ENCODE results near the gene MAN1A2.
A peak's percentile ranks its signal among the peaks of the same experiment; 100 is the strongest.
"Not testable (repeated sequence)": the region's sequence is repeated elsewhere in the genome, so short reads cannot be mapped to it uniquely, and the experiment has no call there.

Gene MAN1A2

DNA sequence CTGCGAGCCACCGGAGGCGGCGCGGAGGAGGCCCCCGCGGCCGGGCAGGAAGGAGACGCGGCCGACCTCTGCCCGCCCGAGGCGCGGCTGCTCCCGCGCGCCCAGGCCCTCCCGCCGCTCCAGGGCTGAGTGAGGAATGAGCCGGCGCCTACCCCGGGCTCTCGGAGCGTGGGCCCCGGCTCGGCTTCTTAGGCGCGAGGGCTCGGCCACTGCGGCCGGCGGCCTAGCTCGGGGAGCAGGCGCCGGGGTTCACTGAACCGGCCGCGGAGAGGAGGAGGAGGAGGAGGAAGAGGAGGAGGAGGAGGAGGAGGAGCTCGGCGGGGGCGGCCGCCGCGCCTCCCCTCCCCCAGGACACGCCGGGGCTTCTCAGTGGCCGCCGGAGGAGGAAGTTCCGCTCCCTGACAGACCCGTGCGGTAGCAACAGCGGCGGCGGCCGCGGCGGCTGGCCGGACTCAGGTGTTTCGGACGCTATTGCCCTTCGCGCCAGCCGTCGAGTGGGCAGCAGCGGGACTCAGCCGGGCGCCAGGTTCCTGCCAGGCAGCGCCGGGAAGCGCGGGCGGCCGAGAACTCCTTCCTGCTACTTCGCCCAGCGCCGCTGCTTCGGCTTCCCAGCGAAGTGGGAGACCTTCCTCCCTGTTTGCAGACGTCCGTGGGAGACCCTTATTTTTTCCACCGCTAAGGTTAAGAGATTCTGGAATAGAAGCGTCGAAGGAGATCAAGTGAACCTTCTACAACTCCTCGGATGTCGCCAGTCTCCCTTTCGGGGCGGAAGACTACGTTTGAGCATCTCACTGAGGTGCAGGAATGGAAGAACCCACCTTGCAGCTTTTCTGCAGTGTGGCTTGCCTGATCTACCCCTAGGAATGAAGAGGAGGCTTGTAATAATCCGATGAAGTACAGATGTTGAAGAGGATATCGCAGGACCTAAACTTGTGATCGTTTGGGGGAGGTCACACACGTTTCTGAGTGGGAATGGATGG is at the start of gene MAN1A2:
TSS of gene MAN1A2 (plus strand) at position 404 of the 980 bp plus-strand sequence. CDS start 735 bp downstream, outside the sequence.
- peak; percentile 56 to 60 for DNase-seq (ENCODE audit: low read depth in 2 of 2)

- DNase-seq (ENCODE audit: low read depth in 2 of 2), result no peak
Measured at GRCh38 chr1:117318011-117318410, 49.2 kb upstream of the MAN1A2 start.

DNA sequence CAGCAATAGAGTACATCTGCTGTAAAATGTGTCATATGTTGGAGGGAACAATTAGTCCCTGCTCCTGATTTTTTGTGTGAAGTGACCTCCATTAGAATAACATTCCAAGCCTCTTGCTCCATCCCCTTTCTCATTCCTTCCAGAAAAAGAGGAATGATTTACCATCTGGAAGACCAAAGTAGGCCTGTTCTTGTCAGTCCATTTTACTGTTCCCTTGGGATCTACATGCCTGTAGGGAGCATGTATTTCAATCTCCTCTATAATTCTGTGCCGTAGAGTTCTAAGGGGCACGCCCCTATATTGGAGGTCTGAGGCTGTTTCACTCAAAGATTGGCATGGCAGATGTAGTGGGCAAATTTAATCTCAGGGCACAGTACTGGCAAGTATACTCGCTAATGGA is 48.8 kb upstream of the MAN1A2 start:
- no peak for DNase-seq (ENCODE audit: low read depth in 2 of 2)

- no peak for DNase-seq (ENCODE audit: low read depth in 2 of 2)
Measured at GRCh38 chr1:117320515-117320914, 46.7 kb upstream of the MAN1A2 start.

DNA sequence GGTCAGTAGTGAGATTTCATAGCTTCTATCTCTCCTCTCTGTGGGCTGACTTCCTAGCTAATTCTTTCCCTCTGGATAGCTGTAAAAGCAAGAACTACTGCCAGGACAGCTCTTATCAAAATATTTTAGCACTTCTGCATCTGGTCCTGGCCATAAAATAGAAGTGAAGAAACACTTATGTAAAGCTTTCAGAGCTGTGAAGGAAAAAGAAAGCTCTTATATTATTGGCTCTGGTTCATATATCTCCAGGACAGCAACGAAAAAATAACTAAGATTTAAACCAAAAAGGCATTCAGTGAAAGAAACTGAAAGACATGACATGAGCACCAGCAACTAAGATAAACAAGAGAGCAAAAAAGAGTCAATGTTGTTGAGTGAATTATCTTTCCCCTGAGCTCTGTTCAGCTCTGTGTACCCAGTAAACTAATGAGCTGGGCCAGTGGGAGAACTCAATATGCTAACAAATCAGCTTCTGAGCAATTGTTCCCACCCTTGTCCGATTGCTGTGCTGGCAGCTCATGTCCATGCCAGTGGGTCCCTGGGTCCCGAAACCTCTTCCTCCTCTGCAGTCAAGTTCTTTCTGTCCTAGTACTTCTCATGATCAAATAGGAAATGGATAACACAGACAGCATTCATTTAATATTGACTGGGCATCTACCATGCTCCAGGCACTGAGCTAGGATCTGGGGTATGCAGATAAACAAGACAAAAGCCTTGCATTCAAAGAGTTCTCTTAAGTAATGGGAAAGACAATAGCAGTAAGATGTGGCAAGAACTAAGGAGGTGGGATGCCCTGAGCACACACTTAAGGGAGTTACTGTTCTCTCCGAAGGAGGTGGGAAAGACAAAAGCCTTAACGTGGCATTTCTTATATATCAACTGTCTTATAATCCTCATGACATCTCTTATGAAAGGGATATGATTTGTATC is 45.3 kb upstream of the MAN1A2 start:
- no peak for DNase-seq (ENCODE audit: low read depth in 2 of 2)

- no peak for DNase-seq (ENCODE audit: low read depth in 2 of 2)
Measured at GRCh38 chr1:117324357-117324756, 42.9 kb upstream of the MAN1A2 start.

DNA sequence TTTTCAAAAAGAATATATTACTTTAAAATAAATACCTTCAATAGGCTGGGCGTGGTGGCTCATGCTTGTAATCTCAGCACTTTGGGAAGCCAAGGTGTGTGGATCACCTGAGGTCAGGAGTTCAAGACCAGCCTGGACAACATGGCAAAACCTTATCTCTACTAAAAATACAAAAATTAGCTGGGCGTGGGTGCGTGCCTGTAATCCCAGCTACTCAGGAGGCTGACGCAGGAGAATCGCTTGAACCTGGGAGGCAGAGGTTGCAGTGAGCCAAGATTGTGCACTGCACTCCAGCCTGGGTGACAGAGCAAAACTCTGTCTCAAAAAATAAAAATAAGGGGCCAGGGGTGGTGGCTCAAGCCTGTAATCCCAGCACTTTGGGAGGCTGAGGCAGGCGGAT is 41.2 kb upstream of the MAN1A2 start:
- not testable (repeated sequence) for DNase-seq (ENCODE audit: low read depth in 2 of 2)

DNA sequence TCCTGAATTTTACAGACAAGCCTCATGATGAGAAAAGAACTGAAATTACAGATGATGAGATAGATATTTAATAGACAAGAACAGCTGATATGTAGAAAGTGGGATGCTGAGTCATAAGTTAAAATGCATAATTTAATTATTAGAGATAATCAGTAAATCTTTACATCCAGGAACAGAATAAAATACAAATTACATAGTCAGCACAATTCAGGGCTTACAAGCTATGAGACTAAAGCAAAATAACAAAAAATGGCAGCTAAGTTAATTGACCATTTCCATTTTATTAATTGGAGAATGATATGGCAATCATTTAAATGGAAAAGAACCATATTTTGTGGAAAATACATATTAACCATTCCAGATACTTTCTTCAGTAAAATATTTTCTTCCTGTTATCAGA is 40.2 kb upstream of the MAN1A2 start:
- no peak for DNase-seq (ENCODE audit: low read depth in 2 of 2)

- DNase-seq (ENCODE audit: low read depth in 2 of 2), result no peak
Measured at GRCh38 chr1:117335376-117336086, 31.7 kb upstream of the MAN1A2 start.

DNA sequence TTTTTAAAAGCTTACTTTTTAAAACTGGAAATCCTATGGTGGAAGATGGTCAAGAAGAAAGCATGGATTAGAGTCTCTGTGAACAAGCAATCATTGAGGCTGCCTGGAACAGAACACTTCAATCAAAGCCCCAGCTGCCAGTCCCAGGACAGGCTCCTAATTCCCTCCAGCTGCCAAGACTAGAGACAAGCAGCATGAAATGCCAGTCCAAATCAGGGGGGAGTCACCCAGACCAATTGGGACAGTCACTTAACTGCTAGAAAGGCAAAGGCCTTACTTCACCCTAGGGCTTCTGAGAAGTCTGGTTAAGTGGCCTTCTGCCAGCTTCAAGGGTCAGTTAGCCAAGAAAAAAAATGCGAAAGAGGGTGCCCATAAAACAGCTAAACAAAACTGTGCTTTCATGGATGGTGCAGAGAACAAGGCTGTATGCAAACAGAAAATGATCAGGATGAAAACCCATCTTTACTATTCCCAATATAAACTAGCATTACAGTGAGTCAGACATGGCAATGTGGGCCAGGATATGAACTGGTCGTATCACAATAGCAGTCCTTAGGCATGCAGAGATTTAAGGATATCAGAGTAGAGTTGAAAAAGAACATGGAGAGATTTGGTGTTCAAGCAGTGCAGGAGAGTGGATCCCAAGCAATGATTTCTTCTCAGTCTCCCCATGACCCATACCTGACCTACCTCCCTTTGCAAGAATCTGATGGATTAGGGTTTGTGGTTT is 31.0 kb upstream of the MAN1A2 start:
- DNase-seq (ENCODE audit: low read depth in 2 of 2), result no peak

- no peak for DNase-seq (ENCODE audit: low read depth in 2 of 2)
Measured at GRCh38 chr1:117339866-117340700, 27.2 kb upstream of the MAN1A2 start.

- DNase-seq (ENCODE audit: low read depth in 2 of 2), result no peak
Measured at GRCh38 chr1:117341123-117341522, 26.1 kb upstream of the MAN1A2 start.

- no peak for DNase-seq (ENCODE audit: low read depth in 2 of 2)
Measured at GRCh38 chr1:117342397-117342796, 24.9 kb upstream of the MAN1A2 start.

DNA sequence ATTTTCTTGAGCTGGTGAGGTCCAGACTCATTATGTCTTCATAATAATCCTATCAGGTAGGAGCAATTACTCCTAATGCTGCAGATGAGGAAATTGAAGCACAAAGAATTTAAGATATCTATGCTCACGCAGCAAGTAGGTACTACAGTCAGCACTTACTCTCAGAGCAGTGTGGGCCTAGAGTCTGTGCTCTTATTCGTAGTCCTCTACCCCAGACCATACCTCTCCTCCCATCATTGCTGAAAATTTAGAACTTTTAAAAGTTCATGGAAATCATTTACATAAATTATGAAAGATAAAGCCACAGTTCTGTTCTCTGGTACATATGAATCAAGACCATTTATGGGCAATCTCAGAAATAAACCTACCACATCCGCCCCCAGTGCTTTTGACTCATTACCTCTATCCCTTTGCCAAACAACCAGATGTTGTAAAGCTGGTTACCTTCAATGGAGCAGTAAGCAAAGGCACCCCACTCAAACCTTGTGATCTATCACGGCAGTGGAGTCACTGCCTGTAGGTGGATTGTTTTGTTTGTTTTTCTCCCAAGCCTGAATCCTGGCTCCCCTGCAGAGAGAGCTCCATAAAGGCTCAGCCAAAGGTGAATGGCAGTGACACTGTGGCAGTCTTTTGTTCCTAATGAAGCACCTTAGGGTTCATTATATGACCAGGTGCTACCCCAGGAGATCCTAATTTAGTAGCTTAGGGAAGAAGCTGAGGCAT is 20.9 kb upstream of the MAN1A2 start:
- DNase-seq (ENCODE audit: low read depth in 2 of 2), result no peak

DNA sequence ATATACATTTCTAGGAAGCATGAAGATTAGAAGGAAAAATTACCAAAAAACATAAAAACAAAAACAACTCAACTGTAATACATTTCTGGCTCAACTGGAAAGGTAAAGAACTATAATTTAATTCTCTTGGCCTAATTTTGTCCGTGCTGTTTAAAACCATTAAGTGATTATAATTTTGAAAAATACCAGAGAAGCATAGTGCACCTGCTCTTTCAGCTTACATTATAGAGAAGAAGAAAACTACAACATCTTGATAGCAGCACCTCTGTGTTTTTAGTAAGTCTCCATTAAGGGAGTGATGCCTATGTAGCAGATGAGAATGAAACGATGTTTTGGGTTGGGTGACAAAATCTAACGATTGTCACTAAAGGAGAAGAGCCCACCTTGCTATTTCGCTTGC is 19.3 kb upstream of the MAN1A2 start:
- no peak for DNase-seq (ENCODE audit: low read depth in 2 of 2)

GRCh38 chr1:117352695-117353094 is 14.6 kb upstream of the MAN1A2 start:
- not testable (repeated sequence) for DNase-seq (ENCODE audit: low read depth in 2 of 2)

DNA sequence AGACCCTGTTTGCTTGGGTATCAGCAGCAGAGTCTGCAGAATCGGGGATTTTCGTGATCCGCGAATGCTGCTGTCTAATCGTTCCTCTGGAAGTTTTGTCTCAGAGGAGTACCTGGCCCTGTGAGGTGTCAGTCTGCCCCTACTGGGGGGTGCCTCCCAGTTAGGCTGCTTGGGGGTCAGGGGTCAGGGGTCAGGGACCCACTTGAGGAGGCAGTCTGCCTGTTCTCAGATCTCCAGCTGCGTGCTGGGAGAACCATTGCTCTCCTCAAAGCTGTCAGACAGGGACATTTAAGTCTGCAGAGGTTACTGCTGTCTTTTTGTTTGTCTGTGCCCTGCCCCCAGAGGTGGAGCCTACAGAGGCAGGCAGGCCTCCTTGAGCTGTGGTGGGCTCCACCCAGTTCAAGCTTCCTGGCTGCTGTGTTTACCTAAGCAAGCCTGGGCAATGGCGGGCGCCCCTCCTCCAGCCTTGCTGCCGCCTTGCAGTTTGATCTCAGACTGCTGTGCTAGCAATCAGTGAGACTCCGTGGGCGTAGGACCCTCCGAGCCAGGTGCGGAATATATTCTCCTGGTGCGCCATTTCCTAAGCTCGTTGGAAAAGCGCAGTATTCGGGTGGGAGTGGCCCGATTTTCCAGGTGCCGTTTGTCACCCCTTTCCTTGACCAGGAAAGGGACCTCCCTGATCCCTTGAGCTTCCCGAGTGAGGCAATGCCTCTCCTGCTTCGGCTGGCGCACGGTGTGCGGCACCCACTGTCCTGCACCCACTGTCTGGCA is 9.2 kb upstream of the MAN1A2 start:
- DNase-seq (ENCODE audit: low read depth in 2 of 2), result not testable (repeated sequence)

GRCh38 chr1:117358604-117358887 is 8.7 kb upstream of the MAN1A2 start:
- not testable (repeated sequence) for DNase-seq (ENCODE audit: low read depth in 2 of 2)

All from activated CD8-positive, alpha-beta memory T cell treated with anti-CD3 and anti-CD28 coated beads for 4 hours (primary cell).